Activated CD8-positive, alpha-beta T cell treated with anti-CD3 and anti-CD28 coated beads, Interleukin-2, amount 10 ng/mL, durations not matched to agents 7 days and 5 days (primary cell): ENCODE results near the gene STK32B. TPM values are rescaled to one million over a fixed set of nuclear protein-coding genes. Genes with fewer than 3 reads are reported as not detected.

ENCODE experiments used
- ATAC-seq: fragments of 150-1000 bp; cut with Tn5 transposase; one replicate; pipeline ENCODE4 v1.10.0; 2021; ENCODE audit warnings: moderate library complexity
- CTCF ChIA-PET: fragments of 350-600 bp; sonication (Branson Sonifier 250); formaldehyde crosslinking; loops from one replicate; lab custom pipeline; 2021; ENCODE audit warnings: antibody characterized with exemption; lab: Charles Lee
- POLR2A ChIA-PET: fragments of 350-600 bp; sonication (Branson Sonifier 250); formaldehyde crosslinking; loops from one replicate; lab custom pipeline; 2021; ENCODE audit warnings: antibody characterized with exemption; lab: Charles Lee
- DNase-seq: peaks from one replicate; pipeline ENCODE4 v3.0.0-alpha.2; 2020
- H3K27ac Mint-ChIP-seq: one replicate; pipeline ENCODE4 v1.8.0; 2021; ENCODE audit warnings: mild to moderate bottlenecking, mixed read lengths
- H3K27me3 Mint-ChIP-seq: one replicate; pipeline ENCODE4 v1.8.0; 2021; ENCODE audit warnings: low read depth, mixed read lengths
- H3K36me3 Mint-ChIP-seq: one replicate; pipeline ENCODE4 v1.8.0; 2021; ENCODE audit warnings: low read depth, mixed read lengths
- H3K4me1 Mint-ChIP-seq: one replicate; pipeline ENCODE4 v1.8.0; 2021; ENCODE audit warnings: low read depth, mixed read lengths
- H3K4me3 Mint-ChIP-seq: one replicate; pipeline ENCODE4 v1.8.0; 2021; ENCODE audit warnings: mild to moderate bottlenecking, mixed read lengths
- H3K9me3 Mint-ChIP-seq: one replicate; pipeline ENCODE4 v1.8.0; 2022; ENCODE audit warnings: mixed read lengths; ENCODE audit not compliant: insufficient read depth
- total RNA-seq, 2 experiments: library from RNA; stranded (reverse); gene quantifications; one replicate each; pipeline ENCODE4 v1.2.3, GENCODE V29; 2021

Gene STK32B
- total RNA-seq, 2 experiments from 2014 or later, result not detected

- Mint-ChIP-seq H3K9me3 (no peaks in the 10 kb centered on the region), H3K27me3 (peaks cover 15% of the 10 kb centered on the region), H3K36me3 (no peaks in the 10 kb centered on the region), H3K27ac (no peak overlapping the region), H3K4me1 (peaks cover 2% of the 10 kb centered on the region), H3K4me3 (no peak overlapping the region)
- ATAC-seq (no peak), DNase-seq (no peak)
- CTCF ChIA-PET, result no interaction called here
- POLR2A ChIA-PET, result no interaction called here
Observed at GRCh38 chr4:5018603-5019002, 32.7 kb upstream of the STK32B start.

DNA sequence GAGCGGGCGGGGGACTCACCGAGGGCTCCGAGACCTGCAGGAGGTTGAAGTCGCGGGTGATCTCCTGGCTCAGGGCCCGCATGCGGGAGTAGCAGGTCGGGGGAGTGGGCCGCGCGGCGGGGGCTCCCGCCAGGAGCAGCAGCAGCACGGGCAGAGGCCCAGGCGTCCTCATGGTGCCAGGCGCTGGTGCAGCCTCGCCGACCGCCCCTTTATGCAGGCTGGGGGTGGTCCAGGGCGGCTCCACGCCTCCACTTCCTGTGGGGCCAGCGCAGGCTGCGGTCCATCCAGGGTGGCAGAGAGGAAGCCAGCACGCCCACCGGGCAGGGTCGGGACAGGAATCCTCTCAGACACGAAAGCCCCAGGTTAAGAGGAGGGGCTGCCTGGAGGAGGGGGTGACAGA is 32.0 kb upstream of the STK32B start, which contains the start of gene CYTL1:
TSS of gene CYTL1 (minus strand) at position 185 of the 400 bp plus-strand sequence. CDS start at position 172, 13 bp downstream.
- Mint-ChIP-seq H3K27me3 (peaks cover 15% of the 10 kb centered on the region), H3K9me3 (no peaks in the 10 kb centered on the region), H3K4me1 (peaks cover 2% of the 10 kb centered on the region), H3K36me3 (no peaks in the 10 kb centered on the region), H3K27ac (no peak within 1 kb of the TSS), H3K4me3 (no peak within 1 kb of the TSS)
- POLR2A ChIA-PET, result no interaction called here
- CTCF ChIA-PET, result no interaction called here
- DNase-seq, result no peak
- ATAC-seq, result no peak

- Mint-ChIP-seq H3K27ac (no peak overlapping the region), H3K9me3 (no peaks in the 10 kb centered on the region), H3K4me3 (no peak overlapping the region), H3K27me3 (peaks cover 15% of the 10 kb centered on the region), H3K36me3 (no peaks in the 10 kb centered on the region), H3K4me1 (peaks cover 2% of the 10 kb centered on the region)
- POLR2A ChIA-PET, result no interaction called here
- CTCF ChIA-PET, result no interaction called here
- DNase-seq (no peak), ATAC-seq (no peak)
Observed at GRCh38 chr4:5019796-5020195, 31.5 kb upstream of the STK32B start.

- ATAC-seq (no peak), DNase-seq (no peak)
- CTCF ChIA-PET, result no interaction called here
- H3K27ac Mint-ChIP-seq, result no peak overlapping the region
- H3K9me3 Mint-ChIP-seq, result no peaks in the 10 kb centered on the region
- POLR2A ChIA-PET, result no interaction called here
- H3K4me3 Mint-ChIP-seq, result no peak overlapping the region
- H3K27me3 Mint-ChIP-seq, result peaks cover 15% of the 10 kb centered on the region
- H3K4me1 Mint-ChIP-seq, result peaks cover 2% of the 10 kb centered on the region
- no peaks in the 10 kb centered on the region for H3K36me3 Mint-ChIP-seq
Observed at GRCh38 chr4:5020341-5020740, 30.9 kb upstream of the STK32B start.

- DNase-seq, result no peak
- Mint-ChIP-seq H3K27ac (no peak overlapping the region), H3K4me1 (peaks cover 2% of the 10 kb centered on the region), H3K4me3 (no peak overlapping the region), H3K9me3 (no peaks in the 10 kb centered on the region), H3K36me3 (no peaks in the 10 kb centered on the region), H3K27me3 (peaks cover 8% of the 10 kb centered on the region)
- no peak for ATAC-seq
- POLR2A ChIA-PET, result no interaction called here
- CTCF ChIA-PET, result no interaction called here
Observed at GRCh38 chr4:5021546-5021945, 29.7 kb upstream of the STK32B start.

- no peak overlapping the region for H3K27ac Mint-ChIP-seq
- POLR2A ChIA-PET, result no interaction called here
Observed at GRCh38 chr4:5024673-5025072, 26.6 kb upstream of the STK32B start.

GRCh38 chr4:5026371-5026770 is 24.9 kb upstream of the STK32B start:
- Mint-ChIP-seq H3K36me3 (no peaks in the 10 kb centered on the region), H3K27ac (no peak overlapping the region), H3K4me1 (no peaks in the 10 kb centered on the region), H3K27me3 (no peaks in the 10 kb centered on the region), H3K9me3 (no peaks in the 10 kb centered on the region), H3K4me3 (no peak overlapping the region)
- ChIA-PET POLR2A (no interaction called here), CTCF (no interaction called here)
- DNase-seq, result no peak
- ATAC-seq, result no peak

More at GRCh38 chr4:5024673-5025072, 26.6 kb upstream of the STK32B start:
- no peaks in the 10 kb centered on the region for H3K9me3 Mint-ChIP-seq
- DNase-seq (no peak), ATAC-seq (no peak)
- H3K4me3 Mint-ChIP-seq, result no peak overlapping the region
- CTCF ChIA-PET, result no interaction called here
- H3K4me1 Mint-ChIP-seq, result no peaks in the 10 kb centered on the region
- no peaks in the 10 kb centered on the region for H3K36me3 Mint-ChIP-seq
- no peaks in the 10 kb centered on the region for H3K27me3 Mint-ChIP-seq

GRCh38 chr4:5027346-5027745 is 23.9 kb upstream of the STK32B start:
- no peak overlapping the region for H3K27ac Mint-ChIP-seq
- ATAC-seq (no peak), DNase-seq (no peak)
- ChIA-PET POLR2A (no interaction called here), CTCF (no interaction called here)
- H3K4me3 Mint-ChIP-seq, result no peak overlapping the region
- H3K27me3 Mint-ChIP-seq, result no peaks in the 10 kb centered on the region
- no peaks in the 10 kb centered on the region for H3K36me3 Mint-ChIP-seq
- H3K9me3 Mint-ChIP-seq, result no peaks in the 10 kb centered on the region
- H3K4me1 Mint-ChIP-seq, result no peaks in the 10 kb centered on the region

DNA sequence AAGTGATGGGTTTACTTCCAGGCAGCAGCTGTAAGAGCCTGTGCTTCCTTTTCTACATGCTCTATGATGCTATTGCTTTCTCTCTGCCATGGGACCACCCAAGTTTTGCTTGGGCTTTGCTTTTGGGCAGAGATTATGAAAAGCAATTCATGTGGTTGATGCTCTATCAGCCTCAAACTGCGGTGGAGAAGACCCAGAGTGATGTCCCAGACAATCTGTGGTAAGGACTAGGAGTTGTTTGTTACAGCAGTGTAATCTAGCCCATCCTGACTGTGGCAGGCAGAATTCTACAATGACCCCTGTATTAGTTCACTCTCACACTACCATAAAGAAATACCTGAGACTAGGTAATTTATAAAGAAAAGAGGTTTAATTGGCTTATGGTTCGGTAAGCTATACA is 22.8 kb upstream of the STK32B start:
- ATAC-seq (no peak), DNase-seq (no peak)
- Mint-ChIP-seq H3K27me3 (no peaks in the 10 kb centered on the region), H3K27ac (no peak overlapping the region), H3K4me1 (peaks cover 4% of the 10 kb centered on the region), H3K4me3 (no peak overlapping the region), H3K9me3 (no peaks in the 10 kb centered on the region), H3K36me3 (no peaks in the 10 kb centered on the region)
- ChIA-PET POLR2A (no interaction called here), CTCF (no interaction called here)

DNA sequence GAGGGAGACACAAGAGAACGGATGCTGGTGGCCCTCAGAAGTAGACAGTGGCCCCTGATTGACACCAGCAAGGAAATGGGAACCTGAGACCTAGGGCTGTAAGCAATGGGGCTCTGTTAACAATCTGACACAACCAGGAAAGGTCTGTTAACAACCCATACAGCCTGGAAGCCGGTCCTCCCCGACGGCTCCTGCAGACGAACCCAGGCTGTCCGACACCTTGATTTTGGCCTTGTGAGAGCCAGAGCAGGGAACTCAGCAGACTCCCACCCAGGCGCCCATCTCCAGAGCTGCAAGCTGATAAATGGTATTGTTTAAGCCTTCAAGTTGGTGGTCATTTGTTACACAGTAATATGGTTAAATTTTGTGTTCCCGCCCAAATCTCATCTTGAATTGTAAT is 21.8 kb upstream of the STK32B start:
- no peaks in the 10 kb centered on the region for H3K27me3 Mint-ChIP-seq
- no peak for ATAC-seq
- H3K36me3 Mint-ChIP-seq, result no peaks in the 10 kb centered on the region
- H3K27ac Mint-ChIP-seq, result no peak overlapping the region
- H3K4me1 Mint-ChIP-seq, result peaks cover 9% of the 10 kb centered on the region
- POLR2A ChIA-PET, result no interaction called here
- H3K9me3 Mint-ChIP-seq, result no peaks in the 10 kb centered on the region
- CTCF ChIA-PET, result no interaction called here
- DNase-seq, result no peak
- no peak overlapping the region for H3K4me3 Mint-ChIP-seq

DNA sequence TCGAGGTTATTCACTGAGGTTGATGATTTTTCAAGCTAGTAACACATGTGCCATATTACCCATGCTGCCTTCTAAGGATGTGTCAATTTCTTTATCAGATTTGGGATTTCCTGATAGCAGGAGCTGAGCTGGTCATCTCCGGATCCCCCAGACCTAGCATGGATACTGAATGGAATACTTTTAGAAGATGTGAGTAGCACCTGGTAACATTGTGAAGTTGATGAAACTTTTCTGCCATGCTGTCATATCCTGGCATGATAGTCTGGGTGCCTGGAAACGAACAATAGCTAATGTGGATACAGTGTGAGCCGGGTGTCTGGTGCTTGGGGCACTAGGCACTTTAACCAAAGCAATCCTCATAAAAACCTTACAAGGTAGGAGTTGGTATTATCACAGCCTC is 21.1 kb upstream of the STK32B start:
- no peaks in the 10 kb centered on the region for H3K36me3 Mint-ChIP-seq
- H3K27ac Mint-ChIP-seq, result no peak overlapping the region
- POLR2A ChIA-PET, result no interaction called here
- H3K4me1 Mint-ChIP-seq, result peaks cover 9% of the 10 kb centered on the region
- DNase-seq (no peak), ATAC-seq (no peak)
- no peak overlapping the region for H3K4me3 Mint-ChIP-seq
- no peaks in the 10 kb centered on the region for H3K9me3 Mint-ChIP-seq
- H3K27me3 Mint-ChIP-seq, result no peaks in the 10 kb centered on the region
- CTCF ChIA-PET, result no interaction called here

DNA sequence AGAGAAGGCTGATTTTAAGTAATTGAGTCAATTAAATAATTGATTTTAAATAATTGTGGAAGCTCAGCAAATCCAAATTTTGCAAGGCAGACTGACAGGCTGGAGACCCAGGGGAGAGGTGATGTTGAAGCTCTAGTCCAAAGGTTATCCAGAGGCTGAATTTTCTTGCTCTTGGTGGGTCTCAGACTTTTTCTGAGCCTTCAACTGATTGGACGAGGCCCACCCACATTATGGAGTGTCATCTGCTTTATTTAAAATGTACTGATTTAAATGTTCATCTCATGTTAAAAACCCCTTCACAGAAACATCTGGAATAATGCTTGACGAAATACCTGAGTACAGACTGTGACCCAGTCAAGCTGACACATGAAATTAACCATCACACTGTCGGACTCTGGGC is 20.4 kb upstream of the STK32B start:
- H3K9me3 Mint-ChIP-seq, result no peaks in the 10 kb centered on the region
- CTCF ChIA-PET, result no interaction called here

GRCh38 chr4:5032813-5033212 is 18.5 kb upstream of the STK32B start:
- H3K36me3 Mint-ChIP-seq, result no peaks in the 10 kb centered on the region
- H3K27me3 Mint-ChIP-seq, result no peaks in the 10 kb centered on the region
- CTCF ChIA-PET, result no interaction called here
- no peak for DNase-seq
- H3K27ac Mint-ChIP-seq, result no peak overlapping the region
- POLR2A ChIA-PET, result no interaction called here
- peaks cover 9% of the 10 kb centered on the region for H3K4me1 Mint-ChIP-seq
- no peak overlapping the region for H3K4me3 Mint-ChIP-seq
- ATAC-seq, result no peak
- no peaks in the 10 kb centered on the region for H3K9me3 Mint-ChIP-seq

More for the DNA sequence above, 20.4 kb upstream of the STK32B start:
- peaks cover 9% of the 10 kb centered on the region for H3K4me1 Mint-ChIP-seq
- DNase-seq (no peak), ATAC-seq (no peak)
- no peak overlapping the region for H3K27ac Mint-ChIP-seq
- POLR2A ChIA-PET, result no interaction called here
- no peak overlapping the region for H3K4me3 Mint-ChIP-seq
- no peaks in the 10 kb centered on the region for H3K27me3 Mint-ChIP-seq
- no peaks in the 10 kb centered on the region for H3K36me3 Mint-ChIP-seq
